Naive thymus-derived CD8-positive, alpha-beta T cell (primary cell): ENCODE data around the gene KCNN3. TPM values are rescaled to one million over a fixed set of nuclear protein-coding genes. Genes with fewer than 3 reads are reported as not detected.

Experiments
- polyA plus RNA-seq, 3 donors: library from polyadenylated mRNA; unstranded; fragments of 300-500 nt; fragmentation: Illumina TruSeq; gene quantifications; one replicate each; pipeline ENCODE4 v1.2.3, GENCODE V29; 2021
- total RNA-seq, 8 experiments: library from RNA in 2 of 8; stranded (reverse) in 2 of 8; gene quantifications; one replicate each; pipeline ENCODE4 v1.2.3 and lab custom pipeline; 2021 to 2026

Gene KCNN3
- total and polyA plus RNA-seq, 5 experiments from 2014 or later, result 0.08 TPM; not detected in 4

Other genes with a start within 250 kb of the KCNN3 start
- gene PMVK, start 66.4 kb upstream of the KCNN3 start, total RNA-seq, result 10 to 100 TPM; 11.7 to 13.5 TPM
- 10 to 100 TPM; 41.0 to 45.7 (median 45.1) TPM for gene PMVK, start 66.4 kb upstream of the KCNN3 start, polyA plus RNA-seq
- gene PBXIP1, start 85.8 kb upstream of the KCNN3 start, total RNA-seq, result 100 to 1,000 TPM; 317 to 319 TPM
- 100 to 1,000 TPM; 182 to 239 (median 183) TPM for gene PBXIP1, start 85.8 kb upstream of the KCNN3 start, polyA plus RNA-seq
- gene PYGO2, start 91.5 kb upstream of the KCNN3 start, total RNA-seq, result 10 to 100 TPM; 55.6 to 57.3 TPM
- 10 to 100 TPM; 21.5 to 50.8 (median 35.8) TPM for gene PYGO2, start 91.5 kb upstream of the KCNN3 start, polyA plus RNA-seq
- 10 to 100 TPM; 60.7 to 68.5 TPM for gene SHC1, start 100.5 kb upstream of the KCNN3 start, total RNA-seq
- gene SHC1, start 100.5 kb upstream of the KCNN3 start, polyA plus RNA-seq, result 10 to 100 TPM; 22.6 to 27.4 (median 24.4) TPM
- gene CKS1B, start 104.4 kb upstream of the KCNN3 start, total RNA-seq, result 10 to 100 TPM; 11.1 to 11.7 TPM
- 10 to 100 TPM; 58.0 to 66.6 (median 63.0) TPM for gene CKS1B, start 104.4 kb upstream of the KCNN3 start, polyA plus RNA-seq
- gene FLAD1, start 113.1 kb upstream of the KCNN3 start, total RNA-seq, result 10 to 100 TPM; 46.6 to 46.8 TPM
- gene FLAD1, start 113.1 kb upstream of the KCNN3 start, polyA plus RNA-seq, result 10 to 100 TPM; 30.9 to 41.8 (median 31.9) TPM
- under 1 TPM; 0.77 to 0.91 TPM for gene LENEP, start 123.3 kb upstream of the KCNN3 start, total RNA-seq
- not detected for gene LENEP, start 123.3 kb upstream of the KCNN3 start, polyA plus RNA-seq
- 10 to 100 TPM; 12.9 to 13.1 TPM for gene ZBTB7B, start 132.5 kb upstream of the KCNN3 start, total RNA-seq
- gene ZBTB7B, start 132.5 kb upstream of the KCNN3 start, polyA plus RNA-seq, result under 1 TPM; 0.12 to 0.59 (median 0.46) TPM
- gene DCST2, start 163.5 kb upstream of the KCNN3 start, total RNA-seq, result 1 to 10 TPM in 1 of 2 experiments, under 1 TPM in 1; 0.83 to 1.1 TPM
- gene DCST2, start 163.5 kb upstream of the KCNN3 start, polyA plus RNA-seq, result not detected
- gene DCST1, start 163.5 kb upstream of the KCNN3 start, total RNA-seq, result not detected
- gene DCST1, start 163.5 kb upstream of the KCNN3 start, polyA plus RNA-seq, result not detected
- gene ADAM15, start 181.0 kb upstream of the KCNN3 start, total RNA-seq, result 10 to 100 TPM; 21.1 to 21.9 TPM
- 1 to 10 TPM; 2.8 to 4.5 (median 3.1) TPM for gene ADAM15, start 181.0 kb upstream of the KCNN3 start, polyA plus RNA-seq
- 1 to 10 TPM; 4.6 to 5.3 TPM for gene EFNA4, start 193.5 kb upstream of the KCNN3 start, total RNA-seq
- 1 to 10 TPM; 1.0 to 2.6 (median 1.1) TPM for gene EFNA4, start 193.5 kb upstream of the KCNN3 start, polyA plus RNA-seq
- 1 to 10 TPM in 1 of 2 experiments, under 1 TPM in 1; 0.88 to 1.2 TPM for gene EFNA3, start 208.6 kb upstream of the KCNN3 start, total RNA-seq
- 1 to 10 TPM in 1 of 3 donors, under 1 TPM in 2; 0.53 to 1.3 (median 0.56) TPM for gene EFNA3, start 208.6 kb upstream of the KCNN3 start, polyA plus RNA-seq